Neural crest cell (in vitro differentiated cells): ENCODE results near the gene TSPAN14. TPM values are rescaled to one million over a fixed set of nuclear protein-coding genes. Genes with fewer than 3 reads are reported as not detected.

ENCODE experiments used
- DNase-seq: peaks from one replicate; pipeline ENCODE4 v3.0.0; 2021; ENCODE audit warnings: low read depth, mixed read lengths, low spot score
- H3K27ac Mint-ChIP-seq: one replicate; pipeline ENCODE4 v1.8.0; 2021; ENCODE audit warnings: mild to moderate bottlenecking, mixed read lengths; ENCODE audit not compliant: unreplicated experiment
- H3K27me3 Mint-ChIP-seq: 2 replicates; pipeline ENCODE4 v1.8.0; 2021; ENCODE audit warnings: low read depth, mild to moderate bottlenecking, mixed read lengths
- H3K36me3 Mint-ChIP-seq: 2 replicates; pipeline ENCODE4 v1.8.0; 2021; ENCODE audit warnings: low read depth, mild to moderate bottlenecking, mixed read lengths
- H3K4me1 Mint-ChIP-seq: 2 replicates; pipeline ENCODE4 v1.8.0; 2021; ENCODE audit warnings: mixed read lengths
- H3K4me3 Mint-ChIP-seq: one replicate; pipeline ENCODE4 v1.8.0; 2021; ENCODE audit warnings: mild to moderate bottlenecking, mixed read lengths
- H3K9me3 Mint-ChIP-seq: 2 replicates; pipeline ENCODE4 v1.8.0; 2021; ENCODE audit warnings: mixed read lengths
- CTCF ChIP-seq: fragments of 200-600 bp; sonication (generic); conservative IDR thresholded peaks from 2 replicates; pipeline ENCODE4 v1.5.0; 2021; ENCODE audit warnings: antibody characterized with exemption, mild to moderate bottlenecking
- total RNA-seq: library from RNA; stranded (reverse); gene quantifications from 2 replicates; pipeline ENCODE4 v1.2.1, GENCODE V29; 2021

TSPAN14 gene
- total RNA-seq, 1 donor from 2014 or later, result 140 TPM

GRCh38 chr10:80447436-80448190, 6.5 kb upstream of the TSPAN14 start:
- no peak for DNase-seq
- TF ChIP-seq CTCF, result no peak
- Mint-ChIP-seq H3K9me3 (no peaks in the 10 kb centered on the region), H3K27me3 (no peaks in the 10 kb centered on the region), H3K36me3 (no peaks in the 10 kb centered on the region), H3K27ac (no peak overlapping the region), H3K4me3 (no peak overlapping the region), H3K4me1 (peaks cover 42% of the 10 kb centered on the region)

- no peaks in the 10 kb centered on the region for H3K36me3 Mint-ChIP-seq
- TF ChIP-seq CTCF, result no peak
- H3K9me3 Mint-ChIP-seq, result no peaks in the 10 kb centered on the region
Observed at GRCh38 chr10:80448209-80448942, 5.7 kb upstream of the TSPAN14 start.

GRCh38 chr10:80449520-80449919, 4.6 kb upstream of the TSPAN14 start:
- no peak for DNase-seq
- no peak for TF ChIP-seq CTCF
- no peak overlapping the region for H3K27ac Mint-ChIP-seq
- H3K4me3 Mint-ChIP-seq, result peak overlapping the region; percentile 20
- H3K36me3 Mint-ChIP-seq, result no peaks in the 10 kb centered on the region
- no peaks in the 10 kb centered on the region for H3K9me3 Mint-ChIP-seq
- H3K4me1 Mint-ChIP-seq, result peaks cover 30% of the 10 kb centered on the region
- peaks cover 2% of the 10 kb centered on the region for H3K27me3 Mint-ChIP-seq

More at GRCh38 chr10:80448209-80448942, 5.7 kb upstream of the TSPAN14 start:
- H3K27ac Mint-ChIP-seq, result no peak overlapping the region
- peaks cover 41% of the 10 kb centered on the region for H3K4me1 Mint-ChIP-seq
- no peaks in the 10 kb centered on the region for H3K27me3 Mint-ChIP-seq
- no peak for DNase-seq
- H3K4me3 Mint-ChIP-seq, result no peak overlapping the region

GRCh38 chr10:80451132-80451531, 3.0 kb upstream of the TSPAN14 start:
- H3K4me1 Mint-ChIP-seq, result peaks cover 35% of the 10 kb centered on the region
- no peak overlapping the region for H3K27ac Mint-ChIP-seq
- DNase-seq, result no peak
- H3K4me3 Mint-ChIP-seq, result no peak overlapping the region
- H3K27me3 Mint-ChIP-seq, result peaks cover 2% of the 10 kb centered on the region
- no peaks in the 10 kb centered on the region for H3K9me3 Mint-ChIP-seq
- H3K36me3 Mint-ChIP-seq, result no peaks in the 10 kb centered on the region
- TF ChIP-seq CTCF, result no peak

- Mint-ChIP-seq H3K9me3 (no peaks in the 10 kb centered on the region), H3K36me3 (no peaks in the 10 kb centered on the region), H3K4me3 (no peak overlapping the region), H3K27ac (no peak overlapping the region), H3K27me3 (peaks cover 2% of the 10 kb centered on the region), H3K4me1 (peaks cover 30% of the 10 kb centered on the region)
- no peak for DNase-seq
- no peak for TF ChIP-seq CTCF
Observed at GRCh38 chr10:80452069-80452468, 2.0 kb upstream of the TSPAN14 start.
